Subcutaneous preadipocyte (primary cell): ENCODE results near the gene CNOT4. TPM values are rescaled to one million over a fixed set of nuclear protein-coding genes. Genes with fewer than 3 reads are reported as not detected.

Source experiments
- total RNA-seq: library from RNA; depleted of rRNA; stranded (reverse); fragments of >200 nt; gene quantifications from 2 replicates; pipeline ENCODE4 v1.2.3, GENCODE V29; 2012

CNOT4 gene
- total RNA-seq = 10.7 and 16.0 TPM in 2 replicates

GRCh38 chr7:135509839-135510591 lies at the start of gene CNOT4:
Gene CNOT4 (minus strand): TSS chr7:135510102. CDS start chr7:135438331, 71,771 bp downstream.

GRCh38 chr7:135557455-135558336 lies 47.8 kb upstream of the CNOT4 start, which contains the start of gene NUP205:
Gene NUP205 (plus strand): TSS chr7:135557917. CDS start chr7:135557945, 28 bp downstream.

Other genes starting within 250 kb of the CNOT4 start
- 70.9 and 101 TPM in 2 replicates for gene NUP205, start 47.8 kb upstream of the CNOT4 start, total RNA-seq
- gene STMP1, start 152.4 kb upstream of the CNOT4 start, total RNA-seq = 12.9 and 16.2 TPM in 2 replicates
- gene SLC13A4, start 218.1 kb upstream of the CNOT4 start, total RNA-seq = 0.98 and 1.5 TPM in 2 replicates
- 60.6 and 73.5 TPM in 2 replicates for gene FAM180A, start 238.7 kb upstream of the CNOT4 start, total RNA-seq